ENCODE results near the gene PLIN3.
A peak's percentile ranks its signal among the peaks of the same experiment; 100 is the strongest.
"Not testable (repeated sequence)": the region's sequence is repeated elsewhere in the genome, so short reads cannot be mapped to it uniquely, and the experiment has no call there.

PLIN3 gene

DNA sequence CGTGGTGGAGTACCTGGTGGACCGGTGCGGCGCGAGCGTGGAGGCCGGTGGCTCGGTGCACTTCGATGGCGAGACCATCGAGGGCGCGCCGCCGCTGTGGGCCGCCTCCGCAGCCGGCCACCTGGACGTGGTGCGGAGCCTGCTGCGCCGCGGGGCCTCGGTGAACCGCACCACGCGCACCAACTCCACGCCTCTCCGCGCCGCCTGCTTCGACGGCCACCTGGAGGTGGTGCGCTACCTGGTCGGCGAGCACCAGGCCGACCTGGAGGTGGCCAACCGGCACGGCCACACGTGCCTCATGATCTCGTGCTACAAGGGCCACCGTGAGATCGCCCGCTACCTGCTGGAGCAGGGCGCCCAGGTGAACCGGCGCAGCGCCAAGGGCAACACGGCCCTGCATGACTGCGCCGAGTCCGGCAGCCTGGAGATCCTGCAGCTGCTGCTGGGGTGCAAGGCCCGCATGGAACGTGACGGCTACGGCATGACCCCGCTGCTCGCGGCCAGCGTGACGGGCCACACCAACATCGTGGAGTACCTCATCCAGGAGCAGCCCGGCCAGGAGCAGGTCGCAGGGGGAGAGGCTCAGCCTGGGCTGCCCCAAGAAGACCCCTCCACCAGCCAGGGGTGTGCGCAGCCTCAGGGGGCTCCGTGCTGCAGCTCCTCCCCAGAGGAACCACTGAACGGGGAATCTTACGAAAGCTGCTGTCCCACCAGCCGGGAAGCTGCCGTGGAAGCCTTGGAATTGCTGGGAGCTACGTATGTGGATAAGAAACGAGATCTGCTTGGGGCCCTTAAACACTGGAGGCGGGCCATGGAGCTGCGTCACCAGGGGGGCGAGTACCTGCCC is 75.2 kb downstream of the PLIN3 start:
- H3K27me3 Mint-ChIP-seq, H3K9me3 Mint-ChIP-seq: not testable (repeated sequence)
- peaks cover 40% of the 10 kb centered on the region for H3K4me1 Mint-ChIP-seq (ENCODE audit: low read depth)
- peak overlapping the region; percentile 91 for H3K4me3 Mint-ChIP-seq
- H3K27ac Mint-ChIP-seq = peak overlapping the region; percentile 91
- H3K36me3 Mint-ChIP-seq (ENCODE audit: low read depth) = peaks cover 39% of the 10 kb centered on the region

DNA sequence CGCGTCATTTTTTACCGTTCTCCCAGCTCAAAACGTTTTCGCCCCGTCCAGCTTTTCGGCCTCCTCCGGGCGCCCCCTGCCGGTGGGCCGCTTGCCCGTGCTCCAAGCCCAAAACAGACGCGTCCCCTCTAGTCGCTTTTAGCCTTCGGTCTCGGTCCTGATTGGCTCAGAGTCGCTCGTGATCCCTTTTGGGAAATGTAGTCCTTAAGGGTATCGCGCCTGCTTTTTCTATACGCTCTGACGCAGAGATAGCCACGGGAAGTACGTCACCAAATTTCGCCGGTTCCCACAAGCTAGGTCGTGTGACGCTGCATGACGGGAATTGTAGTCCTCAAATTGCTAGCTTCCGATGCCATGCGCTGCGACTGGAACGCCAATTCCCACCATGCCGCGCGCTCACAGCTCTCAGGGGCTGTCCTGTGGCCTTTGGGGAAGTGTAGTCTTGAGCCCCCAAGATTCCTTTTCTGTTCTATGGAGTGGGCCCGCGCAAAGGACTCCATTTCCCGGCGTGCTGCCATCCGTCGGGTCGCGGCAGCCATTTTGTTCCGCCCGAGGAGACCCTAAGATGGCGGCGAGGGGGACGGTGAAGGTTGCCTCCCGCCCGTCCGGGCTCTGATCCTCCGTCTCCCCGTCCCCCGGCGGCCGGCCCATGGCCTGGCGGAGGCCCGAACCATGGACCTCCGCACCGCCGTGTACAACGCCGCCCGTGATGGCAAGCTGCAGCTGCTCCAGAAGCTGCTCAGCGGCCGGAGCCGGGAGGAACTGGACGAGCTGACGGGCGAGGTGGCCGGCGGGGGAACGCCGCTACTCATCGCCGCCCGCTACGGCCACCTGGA is 76.1 kb downstream of the PLIN3 start, which contains the start of gene FEM1A:
Gene FEM1A (plus strand): TSS at position 552 of the 836 bp plus-strand sequence. CDS start 121 bp downstream, at position 673.
- H3K4me3 Mint-ChIP-seq = peak within 1 kb of the TSS; percentile 91
- no peaks in the 10 kb centered on the region for H3K27me3 Mint-ChIP-seq

More for the DNA sequence above, 76.1 kb downstream of the PLIN3 start, which contains the start of gene FEM1A:
- Mint-ChIP-seq H3K9me3 (no peaks in the 10 kb centered on the region), H3K36me3 (ENCODE audit: low read depth) (peaks cover 32% of the 10 kb centered on the region), H3K27ac (peak within 1 kb of the TSS; percentile 91), H3K4me1 (ENCODE audit: low read depth) (peaks cover 35% of the 10 kb centered on the region)
